GM04504 (cell line): ENCODE data around the gene VCP.

ENCODE experiments used
- DNase-seq: peaks from one replicate; pipeline ENCODE4 v3.0.0-alpha.2; 2012; ENCODE audit warnings: low read depth

The VCP gene

DNA sequence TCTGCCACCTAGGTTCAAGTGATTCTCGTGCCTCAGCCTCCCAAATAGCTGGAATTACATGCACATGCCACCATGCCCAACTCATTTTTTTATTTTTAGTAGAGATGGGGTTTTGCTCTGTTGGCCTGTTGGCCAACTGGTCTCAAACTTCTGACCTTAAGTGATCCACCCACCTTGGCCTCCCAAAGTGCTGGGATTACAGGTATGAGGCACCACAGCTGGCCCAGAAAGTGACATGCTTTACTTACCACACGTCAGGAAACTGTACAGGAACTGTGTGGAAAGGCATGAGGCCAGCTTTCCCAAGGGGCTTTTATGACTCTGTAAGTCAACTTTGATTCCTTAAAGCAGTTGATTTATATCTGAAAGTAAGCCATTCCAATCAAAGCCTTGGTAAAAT lies 57.9 kb downstream of the VCP start:
- no peak for DNase-seq

DNA sequence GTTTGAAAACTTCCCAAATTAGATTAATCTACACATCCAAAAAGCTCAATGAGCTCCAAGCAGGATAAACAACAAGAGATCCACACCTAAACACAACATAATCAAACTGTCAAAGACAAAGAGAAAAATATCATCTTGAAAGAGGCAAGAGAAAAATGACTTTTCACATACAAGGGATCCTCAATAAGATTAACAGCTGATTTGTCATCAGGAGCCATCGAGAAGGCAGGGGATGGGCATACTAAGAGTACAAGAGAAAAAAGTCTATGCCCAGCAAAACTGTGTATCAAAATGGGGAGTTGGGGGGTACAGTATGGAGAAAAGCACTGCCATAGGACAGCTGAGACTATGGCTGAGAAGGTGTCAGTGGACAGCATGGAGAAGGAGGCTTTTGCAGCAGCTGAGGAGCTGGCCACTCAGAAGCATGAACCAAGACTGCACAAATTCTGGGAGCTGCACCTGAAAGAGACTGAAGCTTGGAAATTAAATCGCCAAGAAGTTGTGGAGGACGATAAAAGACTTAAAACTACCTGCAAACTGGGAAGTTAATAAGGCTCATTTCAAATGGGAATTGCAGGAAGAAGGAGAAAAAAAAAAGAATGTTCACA lies 62.0 kb downstream of the VCP start:
- no peak for DNase-seq
